ENCODE data around the gene DR1. TPM values are rescaled to one million over a fixed set of nuclear protein-coding genes. Genes with fewer than 3 reads are reported as not detected.

The DR1 gene
- total and polyA plus RNA-seq, 2 of the 8 experiments (the other 6 are each of a cell fraction or from before 2014, with no cell fraction given) = 13.1 to 62.3 TPM

DNA sequence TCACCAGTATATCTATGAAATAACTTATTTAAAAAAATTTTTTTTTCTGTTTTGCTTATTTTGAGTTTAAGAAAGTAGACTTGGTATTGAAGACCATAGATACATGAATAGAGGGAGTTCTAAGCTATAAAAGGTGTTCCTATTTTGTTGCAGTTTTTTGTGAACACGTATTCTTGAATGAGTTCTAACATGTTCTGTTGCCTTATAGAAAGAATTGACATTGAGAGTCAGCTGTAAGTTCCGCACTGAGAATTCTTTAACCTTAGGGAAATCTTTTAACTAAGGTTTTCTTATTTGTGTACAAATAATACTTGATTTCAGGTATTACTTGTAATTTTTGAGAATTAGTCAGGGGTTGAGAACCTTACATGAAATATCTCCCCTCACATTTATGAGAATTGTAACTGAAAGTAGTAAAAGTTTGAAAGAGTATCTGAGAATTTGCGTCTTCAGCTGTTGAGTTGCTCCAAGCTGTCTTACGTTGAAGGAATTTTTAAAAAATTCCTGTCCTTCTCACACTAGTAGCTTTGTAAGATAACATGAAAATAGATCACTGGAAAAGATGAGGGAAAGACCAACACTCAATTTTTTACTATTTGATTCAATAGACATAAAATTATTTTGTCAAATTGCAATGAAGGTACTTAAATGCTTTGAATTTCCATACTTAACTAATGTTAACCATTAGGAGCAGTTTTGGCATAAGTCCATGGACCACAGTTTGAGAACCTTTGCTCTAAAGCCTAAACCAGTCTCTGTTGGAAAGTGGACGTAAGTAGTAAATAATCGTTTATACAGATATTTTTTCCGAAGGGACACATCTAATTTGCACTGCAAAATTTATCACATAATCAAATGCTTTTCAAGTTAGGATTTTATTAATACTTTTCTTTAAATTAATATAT lies 3.8 kb downstream of the DR1 start (continued):
- TF ChIP-seq, protein P1, sequence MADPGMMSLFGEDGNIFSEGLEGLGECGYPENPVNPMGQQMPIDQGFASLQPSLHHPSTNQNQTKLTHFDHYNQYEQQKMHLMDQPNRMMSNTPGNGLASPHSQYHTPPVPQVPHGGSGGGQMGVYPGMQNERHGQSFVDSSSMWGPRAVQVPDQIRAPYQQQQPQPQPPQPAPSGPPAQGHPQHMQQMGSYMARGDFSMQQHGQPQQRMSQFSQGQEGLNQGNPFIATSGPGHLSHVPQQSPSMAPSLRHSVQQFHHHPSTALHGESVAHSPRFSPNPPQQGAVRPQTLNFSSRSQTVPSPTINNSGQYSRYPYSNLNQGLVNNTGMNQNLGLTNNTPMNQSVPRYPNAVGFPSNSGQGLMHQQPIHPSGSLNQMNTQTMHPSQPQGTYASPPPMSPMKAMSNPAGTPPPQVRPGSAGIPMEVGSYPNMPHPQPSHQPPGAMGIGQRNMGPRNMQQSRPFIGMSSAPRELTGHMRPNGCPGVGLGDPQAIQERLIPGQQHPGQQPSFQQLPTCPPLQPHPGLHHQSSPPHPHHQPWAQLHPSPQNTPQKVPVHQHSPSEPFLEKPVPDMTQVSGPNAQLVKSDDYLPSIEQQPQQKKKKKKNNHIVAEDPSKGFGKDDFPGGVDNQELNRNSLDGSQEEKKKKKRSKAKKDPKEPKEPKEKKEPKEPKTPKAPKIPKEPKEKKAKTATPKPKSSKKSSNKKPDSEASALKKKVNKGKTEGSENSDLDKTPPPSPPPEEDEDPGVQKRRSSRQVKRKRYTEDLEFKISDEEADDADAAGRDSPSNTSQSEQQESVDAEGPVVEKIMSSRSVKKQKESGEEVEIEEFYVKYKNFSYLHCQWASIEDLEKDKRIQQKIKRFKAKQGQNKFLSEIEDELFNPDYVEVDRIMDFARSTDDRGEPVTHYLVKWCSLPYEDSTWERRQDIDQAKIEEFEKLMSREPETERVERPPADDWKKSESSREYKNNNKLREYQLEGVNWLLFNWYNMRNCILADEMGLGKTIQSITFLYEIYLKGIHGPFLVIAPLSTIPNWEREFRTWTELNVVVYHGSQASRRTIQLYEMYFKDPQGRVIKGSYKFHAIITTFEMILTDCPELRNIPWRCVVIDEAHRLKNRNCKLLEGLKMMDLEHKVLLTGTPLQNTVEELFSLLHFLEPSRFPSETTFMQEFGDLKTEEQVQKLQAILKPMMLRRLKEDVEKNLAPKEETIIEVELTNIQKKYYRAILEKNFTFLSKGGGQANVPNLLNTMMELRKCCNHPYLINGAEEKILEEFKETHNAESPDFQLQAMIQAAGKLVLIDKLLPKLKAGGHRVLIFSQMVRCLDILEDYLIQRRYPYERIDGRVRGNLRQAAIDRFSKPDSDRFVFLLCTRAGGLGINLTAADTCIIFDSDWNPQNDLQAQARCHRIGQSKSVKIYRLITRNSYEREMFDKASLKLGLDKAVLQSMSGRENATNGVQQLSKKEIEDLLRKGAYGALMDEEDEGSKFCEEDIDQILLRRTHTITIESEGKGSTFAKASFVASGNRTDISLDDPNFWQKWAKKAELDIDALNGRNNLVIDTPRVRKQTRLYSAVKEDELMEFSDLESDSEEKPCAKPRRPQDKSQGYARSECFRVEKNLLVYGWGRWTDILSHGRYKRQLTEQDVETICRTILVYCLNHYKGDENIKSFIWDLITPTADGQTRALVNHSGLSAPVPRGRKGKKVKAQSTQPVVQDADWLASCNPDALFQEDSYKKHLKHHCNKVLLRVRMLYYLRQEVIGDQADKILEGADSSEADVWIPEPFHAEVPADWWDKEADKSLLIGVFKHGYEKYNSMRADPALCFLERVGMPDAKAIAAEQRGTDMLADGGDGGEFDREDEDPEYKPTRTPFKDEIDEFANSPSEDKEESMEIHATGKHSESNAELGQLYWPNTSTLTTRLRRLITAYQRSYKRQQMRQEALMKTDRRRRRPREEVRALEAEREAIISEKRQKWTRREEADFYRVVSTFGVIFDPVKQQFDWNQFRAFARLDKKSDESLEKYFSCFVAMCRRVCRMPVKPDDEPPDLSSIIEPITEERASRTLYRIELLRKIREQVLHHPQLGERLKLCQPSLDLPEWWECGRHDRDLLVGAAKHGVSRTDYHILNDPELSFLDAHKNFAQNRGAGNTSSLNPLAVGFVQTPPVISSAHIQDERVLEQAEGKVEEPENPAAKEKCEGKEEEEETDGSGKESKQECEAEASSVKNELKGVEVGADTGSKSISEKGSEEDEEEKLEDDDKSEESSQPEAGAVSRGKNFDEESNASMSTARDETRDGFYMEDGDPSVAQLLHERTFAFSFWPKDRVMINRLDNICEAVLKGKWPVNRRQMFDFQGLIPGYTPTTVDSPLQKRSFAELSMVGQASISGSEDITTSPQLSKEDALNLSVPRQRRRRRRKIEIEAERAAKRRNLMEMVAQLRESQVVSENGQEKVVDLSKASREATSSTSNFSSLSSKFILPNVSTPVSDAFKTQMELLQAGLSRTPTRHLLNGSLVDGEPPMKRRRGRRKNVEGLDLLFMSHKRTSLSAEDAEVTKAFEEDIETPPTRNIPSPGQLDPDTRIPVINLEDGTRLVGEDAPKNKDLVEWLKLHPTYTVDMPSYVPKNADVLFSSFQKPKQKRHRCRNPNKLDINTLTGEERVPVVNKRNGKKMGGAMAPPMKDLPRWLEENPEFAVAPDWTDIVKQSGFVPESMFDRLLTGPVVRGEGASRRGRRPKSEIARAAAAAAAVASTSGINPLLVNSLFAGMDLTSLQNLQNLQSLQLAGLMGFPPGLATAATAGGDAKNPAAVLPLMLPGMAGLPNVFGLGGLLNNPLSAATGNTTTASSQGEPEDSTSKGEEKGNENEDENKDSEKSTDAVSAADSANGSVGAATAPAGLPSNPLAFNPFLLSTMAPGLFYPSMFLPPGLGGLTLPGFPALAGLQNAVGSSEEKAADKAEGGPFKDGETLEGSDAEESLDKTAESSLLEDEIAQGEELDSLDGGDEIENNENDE (IDR thresholded peaks at IDR 0.05; ENCODE audit: insufficient replicate concordance, low read length) = no peak
- no peak for TF ChIP-seq EGR1 (IDR thresholded peaks at IDR 0.05; ENCODE audit: borderline replicate concordance, low read depth, low read length)
- TF ChIP-seq RAD21 (IDR thresholded peaks at IDR 0.05 in 1 of 2, conservative IDR thresholded peaks at IDR 0.05 in 1 of 2; ENCODE audit: low read depth in 2 of 2, low read length in 2 of 2) = no peak
